Keratinocyte (primary cell): ENCODE data around the gene CAND2.

ENCODE experiments used
- EZH2 ChIP-seq: IDR thresholded peaks from one replicate; pipeline ENCODE4 v1.6.1; 2012; ENCODE audit warnings: inconsistent platforms, mild to moderate bottlenecking, low read length, moderate library complexity
- TF ChIP-seq, protein P1 (sequence below), 3 experiments: IDR thresholded peaks in 1 of 3; conservative IDR thresholded peaks in 1 of 3; optimal IDR thresholded peaks in 1 of 3; 2 replicates in 2 of 3; 3 replicates in 1 of 3; pipeline versions ENCODE3 to v1.5.1; 2011; ENCODE audit warnings: low read length in 3 of 3, mild to moderate bottlenecking in 3 of 3, moderate library complexity in 2 of 3, control low read depth in 1 of 3, inconsistent platforms in 1 of 3; ENCODE audit not compliant: insufficient read depth in 2 of 3; ENCODE audit errors: extremely low read depth in 1 of 3

DNA sequence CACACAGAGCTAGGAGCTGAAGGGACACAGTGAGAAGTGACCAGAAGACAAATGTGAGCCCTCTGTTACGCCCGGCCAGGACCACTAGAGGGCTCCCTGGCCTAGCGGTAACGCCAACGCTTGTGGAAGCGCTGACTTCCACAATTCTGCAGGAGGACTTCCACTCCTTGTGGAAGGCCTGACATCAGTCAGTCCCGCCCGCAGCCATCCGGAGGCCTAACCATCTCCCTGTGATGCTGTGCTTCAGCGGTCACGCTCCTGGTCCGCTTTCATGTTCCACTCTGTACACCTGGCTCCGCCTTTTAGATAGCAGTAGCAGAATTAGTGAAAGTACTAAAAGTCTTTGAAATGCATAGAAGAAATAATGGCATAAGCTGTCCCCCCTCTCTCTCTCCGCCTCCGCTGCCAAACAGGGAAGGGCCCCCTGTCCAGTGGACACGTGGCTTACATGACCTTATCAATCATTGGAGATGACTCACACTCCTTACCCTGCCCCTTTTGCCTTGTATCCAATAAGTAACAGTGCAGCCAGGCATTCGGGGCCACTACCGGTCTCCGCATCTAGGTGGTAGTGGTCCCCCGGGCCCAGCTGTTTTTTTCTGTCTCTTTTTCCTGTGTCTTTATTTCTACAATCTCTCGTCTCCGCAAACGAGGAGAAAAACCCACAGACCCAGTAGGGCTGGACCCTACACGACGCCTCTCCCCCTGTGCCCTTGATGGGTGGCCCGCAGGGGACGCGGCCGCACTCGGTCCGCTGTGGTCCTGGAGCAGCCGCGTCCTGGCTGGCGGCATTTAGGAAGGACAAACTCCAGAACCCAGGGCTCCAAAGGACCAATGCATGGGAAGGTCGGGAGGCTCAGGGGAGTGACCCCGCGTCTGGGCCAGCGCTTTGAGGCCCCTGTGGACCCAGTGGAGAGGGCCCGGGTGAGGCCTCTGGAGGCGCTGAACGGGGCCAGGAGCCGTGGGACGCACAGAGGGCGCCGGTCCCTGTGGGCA, 71.9 kb downstream of the CAND2 start:
- TF ChIP-seq, protein P1, sequence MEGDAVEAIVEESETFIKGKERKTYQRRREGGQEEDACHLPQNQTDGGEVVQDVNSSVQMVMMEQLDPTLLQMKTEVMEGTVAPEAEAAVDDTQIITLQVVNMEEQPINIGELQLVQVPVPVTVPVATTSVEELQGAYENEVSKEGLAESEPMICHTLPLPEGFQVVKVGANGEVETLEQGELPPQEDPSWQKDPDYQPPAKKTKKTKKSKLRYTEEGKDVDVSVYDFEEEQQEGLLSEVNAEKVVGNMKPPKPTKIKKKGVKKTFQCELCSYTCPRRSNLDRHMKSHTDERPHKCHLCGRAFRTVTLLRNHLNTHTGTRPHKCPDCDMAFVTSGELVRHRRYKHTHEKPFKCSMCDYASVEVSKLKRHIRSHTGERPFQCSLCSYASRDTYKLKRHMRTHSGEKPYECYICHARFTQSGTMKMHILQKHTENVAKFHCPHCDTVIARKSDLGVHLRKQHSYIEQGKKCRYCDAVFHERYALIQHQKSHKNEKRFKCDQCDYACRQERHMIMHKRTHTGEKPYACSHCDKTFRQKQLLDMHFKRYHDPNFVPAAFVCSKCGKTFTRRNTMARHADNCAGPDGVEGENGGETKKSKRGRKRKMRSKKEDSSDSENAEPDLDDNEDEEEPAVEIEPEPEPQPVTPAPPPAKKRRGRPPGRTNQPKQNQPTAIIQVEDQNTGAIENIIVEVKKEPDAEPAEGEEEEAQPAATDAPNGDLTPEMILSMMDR (optimal IDR thresholded peaks at IDR 0.05 in 1 of 3, IDR thresholded peaks at IDR 0.05 in 1 of 3, conservative IDR thresholded peaks at IDR 0.05 in 1 of 3; ENCODE audit: extremely low read depth in 1 of 3, insufficient read depth in 2 of 3, low read length in 3 of 3): peak; percentile 82 to 91 (median 82)
- no peak for TF ChIP-seq EZH2
